Activated CD4-positive, alpha-beta T cell treated with anti-CD3 and anti-CD28 coated beads, Interleukin-2, amount 10 ng/mL, durations not matched to agents 24 days and 14 days (primary cell): ENCODE results near the gene PCNA. TPM values are rescaled to one million over a fixed set of nuclear protein-coding genes. Genes with fewer than 3 reads are reported as not detected.
A peak's percentile ranks its signal among the peaks of the same experiment; 100 is the strongest.

Experiments
- DNase-seq: peaks from one replicate; pipeline ENCODE4 v3.0.0; 2022
- H3K27ac Mint-ChIP-seq: one replicate; pipeline ENCODE4 v1.8.0; 2022; ENCODE audit warnings: mild to moderate bottlenecking, mixed read lengths
- H3K27me3 Mint-ChIP-seq: one replicate; pipeline ENCODE4 v1.8.0; 2022; ENCODE audit warnings: mixed read lengths
- H3K36me3 Mint-ChIP-seq: one replicate; pipeline ENCODE4 v1.8.0; 2022; ENCODE audit warnings: low read depth, mild to moderate bottlenecking, mixed read lengths
- H3K4me1 Mint-ChIP-seq: one replicate; pipeline ENCODE4 v1.8.0; 2021; ENCODE audit warnings: mixed read lengths
- H3K4me3 Mint-ChIP-seq: one replicate; pipeline ENCODE4 v1.8.0; 2022; ENCODE audit warnings: mild to moderate bottlenecking, moderate library complexity, mixed read lengths
- H3K9me3 Mint-ChIP-seq: one replicate; pipeline ENCODE4 v1.8.0; 2021; ENCODE audit warnings: mixed read lengths
- intact Hi-C: fragments of 100-400 bp; cut with micrococcal nuclease; formaldehyde crosslinking; loops from one replicate; pipeline ENCODE4 v1.15.1; 2023
- total RNA-seq: library from RNA; stranded (reverse); gene quantifications from 2 replicates; pipeline ENCODE4 v1.2.3, GENCODE V29; 2022

PCNA gene
- total RNA-seq: 532 TPM in 2 replicates

- intact Hi-C loops: loop anchor here (1.0 to 10.0 kb wide), 3 partner anchors 8 to 725 kb away; partner anchors contain the start of gene CDS2
- DNase-seq: peak; percentile 99
- Mint-ChIP-seq H3K4me1 (peaks cover 54% of the 10 kb centered on the region), H3K9me3 (no peaks in the 10 kb centered on the region), H3K27ac (peak within 1 kb of the TSS; percentile 98), H3K4me3 (peak within 1 kb of the TSS; percentile 96), H3K27me3 (no peaks in the 10 kb centered on the region), H3K36me3 (peaks cover 48% of the 10 kb centered on the region)
These were observed at the start of gene PCNA for GRCh38 chr20:5119435-5120184. Gene PCNA, minus strand, starts transcription at chr20:5119958. Its CDS starts 160 bp downstream, at chr20:5119798.

DNA sequence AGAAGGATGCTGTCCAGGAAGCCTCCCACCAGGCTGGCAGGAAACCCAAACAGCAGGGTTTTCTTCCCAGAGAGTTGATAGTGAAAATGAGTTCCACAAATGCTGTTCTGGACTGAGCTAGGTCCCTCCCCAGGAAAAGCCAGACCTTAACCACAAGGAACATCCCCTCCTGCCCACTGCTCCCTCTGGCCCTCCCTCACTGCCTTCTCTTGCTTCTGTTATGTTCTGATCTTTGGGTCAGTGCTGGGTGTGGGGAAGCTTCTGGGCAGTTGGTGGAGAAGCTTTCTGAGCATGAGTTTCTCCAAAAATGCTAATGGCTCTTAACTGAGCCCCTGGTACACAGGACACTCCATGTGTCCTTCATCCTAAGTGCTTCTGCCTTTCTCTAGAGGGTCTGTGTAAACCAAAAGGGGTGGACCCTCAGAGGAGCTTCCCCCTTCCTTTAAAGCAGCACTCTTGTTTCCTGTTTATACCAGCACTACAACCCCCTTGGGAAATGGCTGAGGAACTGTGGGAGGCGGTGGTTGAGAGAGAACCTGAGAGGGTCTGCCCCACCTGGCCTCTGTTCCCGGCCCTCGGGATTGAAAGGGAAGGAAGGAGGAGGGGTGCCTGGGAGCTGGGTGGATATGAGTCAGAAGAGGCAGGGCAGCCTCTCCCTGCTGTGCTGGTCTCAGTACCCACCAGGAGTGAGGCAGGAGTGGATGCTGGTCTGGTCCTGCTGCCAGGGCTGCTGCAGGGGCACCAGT is 49.1 kb upstream of the PCNA start:
- Mint-ChIP-seq H3K27me3 (no peaks in the 10 kb centered on the region), H3K4me1 (peaks cover 46% of the 10 kb centered on the region), H3K4me3 (peak overlapping the region; percentile 41), H3K36me3 (peaks cover 6% of the 10 kb centered on the region), H3K27ac (peak overlapping the region; percentile 80), H3K9me3 (no peaks in the 10 kb centered on the region)
- intact Hi-C loops: no loop called here
- DNase-seq: no peak

DNA sequence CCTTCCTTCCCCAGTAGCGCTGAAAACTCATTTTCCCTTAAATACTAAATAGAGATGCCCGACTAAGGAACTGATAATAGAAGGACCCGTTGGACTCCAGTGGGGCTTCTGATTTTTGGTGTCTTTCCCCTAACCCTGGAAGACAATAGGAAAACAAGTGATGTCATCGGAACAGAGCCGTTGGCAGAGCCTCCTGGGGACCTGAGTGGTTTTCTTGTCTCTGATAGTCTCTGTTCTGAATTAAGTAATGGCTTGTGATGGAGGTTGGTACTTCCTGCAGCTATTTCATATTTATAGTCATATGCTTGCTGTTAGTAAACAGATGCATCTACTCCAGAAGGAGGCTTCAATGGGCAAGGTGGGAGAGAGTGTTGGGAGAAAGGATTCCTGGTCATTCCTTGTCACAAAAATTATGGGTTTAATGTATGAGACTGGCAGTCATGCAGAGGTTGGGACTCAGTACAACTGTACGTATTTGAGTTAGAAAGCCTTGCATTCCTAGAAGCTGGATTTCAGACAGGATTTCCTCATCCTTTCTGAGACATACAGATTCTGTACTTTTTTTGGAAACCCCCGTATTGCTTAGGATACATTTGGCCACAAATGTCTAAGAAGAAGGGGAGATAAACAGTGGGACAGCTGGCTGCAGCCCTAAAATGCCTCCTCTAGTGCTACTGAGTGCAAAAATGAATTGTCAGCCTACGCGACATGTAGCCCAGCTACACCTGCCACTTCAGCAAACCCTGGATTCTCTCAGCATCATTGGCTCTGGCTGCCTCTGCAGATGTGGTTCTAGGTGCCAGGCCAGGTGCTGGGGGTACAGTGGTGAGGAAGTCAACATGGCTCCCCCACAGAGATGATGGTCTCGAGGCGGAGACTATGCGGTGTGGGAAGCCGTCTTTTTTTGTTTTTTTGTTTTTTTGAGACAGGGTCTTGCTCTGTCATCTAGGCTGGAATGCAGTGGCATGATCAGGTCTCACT is 45.2 kb upstream of the PCNA start:
- H3K4me3 Mint-ChIP-seq: no peak overlapping the region
- no peak for DNase-seq
- no peaks in the 10 kb centered on the region for H3K9me3 Mint-ChIP-seq
- H3K27ac Mint-ChIP-seq: no peak overlapping the region
- intact Hi-C loops: no loop called here
- H3K36me3 Mint-ChIP-seq: peaks cover 4% of the 10 kb centered on the region
- H3K4me1 Mint-ChIP-seq: peaks cover 49% of the 10 kb centered on the region
- no peaks in the 10 kb centered on the region for H3K27me3 Mint-ChIP-seq

- no peaks in the 10 kb centered on the region for H3K9me3 Mint-ChIP-seq
- no peaks in the 10 kb centered on the region for H3K27me3 Mint-ChIP-seq
- DNase-seq: no peak
- H3K27ac Mint-ChIP-seq: no peak overlapping the region
- no peak overlapping the region for H3K4me3 Mint-ChIP-seq
- H3K4me1 Mint-ChIP-seq: peaks cover 31% of the 10 kb centered on the region
- H3K36me3 Mint-ChIP-seq: peaks cover 4% of the 10 kb centered on the region
- intact Hi-C loops: no loop called here
These were observed 41.9 kb upstream of the PCNA start for GRCh38 chr20:5161536-5162164.

DNA sequence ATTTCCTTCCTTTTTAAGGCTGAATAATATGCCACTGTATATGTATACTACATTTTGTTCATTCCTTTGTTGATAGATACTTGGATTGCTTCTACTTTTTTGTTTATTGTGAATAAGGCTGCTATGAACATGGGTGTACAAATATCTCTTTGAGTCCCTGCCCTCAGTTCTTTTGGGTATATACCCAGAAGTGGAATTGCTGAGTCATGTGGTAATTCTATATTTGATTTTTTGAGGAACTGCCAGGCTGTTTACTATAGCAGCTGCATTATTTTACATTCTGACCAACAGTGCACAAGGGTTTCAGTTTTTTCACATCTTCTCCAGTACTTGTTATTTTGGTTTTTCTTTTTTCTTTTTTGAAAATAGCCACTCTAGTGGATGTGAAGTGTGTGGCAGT is 41.1 kb upstream of the PCNA start:
- no peak for DNase-seq
- H3K36me3 Mint-ChIP-seq: peaks cover 9% of the 10 kb centered on the region
- no peak overlapping the region for H3K4me3 Mint-ChIP-seq
- no peaks in the 10 kb centered on the region for H3K9me3 Mint-ChIP-seq
- H3K4me1 Mint-ChIP-seq: peaks cover 29% of the 10 kb centered on the region
- intact Hi-C loops: no loop called here
- H3K27ac Mint-ChIP-seq: no peak overlapping the region
- no peaks in the 10 kb centered on the region for H3K27me3 Mint-ChIP-seq

- no peaks in the 10 kb centered on the region for H3K9me3 Mint-ChIP-seq
- peaks cover 31% of the 10 kb centered on the region for H3K4me1 Mint-ChIP-seq
- H3K27ac Mint-ChIP-seq: no peak overlapping the region
- H3K27me3 Mint-ChIP-seq: no peaks in the 10 kb centered on the region
- intact Hi-C loops: no loop called here
- H3K36me3 Mint-ChIP-seq: peaks cover 9% of the 10 kb centered on the region
- no peak for DNase-seq
- no peak overlapping the region for H3K4me3 Mint-ChIP-seq
These were observed 40.2 kb upstream of the PCNA start for GRCh38 chr20:5159928-5160327.

DNA sequence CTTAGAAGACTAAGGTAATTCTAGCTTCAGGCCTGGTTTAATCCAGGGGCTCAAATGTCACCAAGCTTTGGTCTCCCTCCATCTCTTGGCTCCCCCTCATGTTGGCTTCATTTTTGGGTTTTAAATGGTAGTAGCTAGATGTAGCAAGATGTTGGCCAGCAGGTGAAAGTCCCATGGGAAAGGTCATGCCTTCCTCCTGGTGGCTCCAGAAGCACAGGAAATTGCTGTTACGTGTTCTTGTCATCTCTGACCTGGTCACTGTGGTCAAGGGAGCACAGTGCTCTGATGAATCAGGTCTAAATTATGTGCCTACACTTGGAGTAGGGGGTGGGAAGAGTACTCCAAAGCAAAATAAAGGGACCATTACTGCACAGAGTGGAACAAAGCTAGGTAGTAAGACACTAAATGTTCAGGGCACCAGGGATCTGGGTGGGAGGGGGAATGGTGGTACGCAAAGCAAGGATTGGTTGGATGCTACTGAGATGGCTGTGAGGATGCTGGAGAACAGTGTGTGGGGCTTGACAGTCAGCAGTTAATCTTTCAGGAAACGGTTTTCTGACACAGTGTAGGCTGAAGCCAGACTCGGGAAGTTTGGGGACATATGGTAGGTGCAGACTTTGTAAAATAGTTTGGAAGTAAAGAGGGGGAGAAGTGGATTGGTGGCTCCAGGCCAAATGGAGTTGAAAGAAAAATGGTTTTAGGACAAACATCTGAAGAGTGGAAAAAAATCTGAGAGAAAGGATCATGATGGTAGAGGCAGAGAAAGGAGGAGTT is 37.1 kb upstream of the PCNA start:
- Mint-ChIP-seq H3K4me1 (peaks cover 41% of the 10 kb centered on the region), H3K9me3 (no peaks in the 10 kb centered on the region), H3K27me3 (no peaks in the 10 kb centered on the region), H3K4me3 (no peak overlapping the region), H3K27ac (no peak overlapping the region), H3K36me3 (peaks cover 7% of the 10 kb centered on the region)
- intact Hi-C loops: no loop called here
- DNase-seq: no peak

DNA sequence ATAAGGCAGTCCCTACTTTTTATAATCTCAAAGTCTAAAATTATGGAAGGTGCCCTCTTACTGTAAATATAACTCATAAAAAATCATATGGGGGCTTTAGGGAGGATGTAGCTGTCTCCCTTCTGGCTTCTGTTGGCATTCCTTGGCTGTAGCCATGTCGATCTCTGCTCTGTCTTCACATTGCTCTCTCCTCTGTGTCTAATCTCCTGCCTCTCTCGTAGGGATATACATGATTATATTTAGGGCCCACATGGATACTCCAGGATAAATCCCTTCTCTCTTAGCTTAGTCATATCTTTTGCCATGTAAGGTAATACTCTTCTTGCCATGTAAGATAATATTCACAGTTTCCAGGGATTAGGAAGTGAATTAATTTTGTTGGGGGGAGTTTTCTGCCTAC is 35.6 kb upstream of the PCNA start:
- DNase-seq: no peak
- no peak overlapping the region for H3K4me3 Mint-ChIP-seq
- intact Hi-C loops: no loop called here
- peaks cover 5% of the 10 kb centered on the region for H3K36me3 Mint-ChIP-seq
- peaks cover 41% of the 10 kb centered on the region for H3K4me1 Mint-ChIP-seq
- H3K27ac Mint-ChIP-seq: no peak overlapping the region
- H3K27me3 Mint-ChIP-seq: no peaks in the 10 kb centered on the region
- no peaks in the 10 kb centered on the region for H3K9me3 Mint-ChIP-seq

- Mint-ChIP-seq H3K9me3 (no peaks in the 10 kb centered on the region), H3K36me3 (peaks cover 5% of the 10 kb centered on the region), H3K27ac (peak overlapping the region; percentile 27), H3K4me1 (peaks cover 41% of the 10 kb centered on the region), H3K27me3 (no peaks in the 10 kb centered on the region), H3K4me3 (no peak overlapping the region)
- DNase-seq: no peak
- intact Hi-C loops: no loop called here
These were observed 34.8 kb upstream of the PCNA start for GRCh38 chr20:5154543-5154925.

DNA sequence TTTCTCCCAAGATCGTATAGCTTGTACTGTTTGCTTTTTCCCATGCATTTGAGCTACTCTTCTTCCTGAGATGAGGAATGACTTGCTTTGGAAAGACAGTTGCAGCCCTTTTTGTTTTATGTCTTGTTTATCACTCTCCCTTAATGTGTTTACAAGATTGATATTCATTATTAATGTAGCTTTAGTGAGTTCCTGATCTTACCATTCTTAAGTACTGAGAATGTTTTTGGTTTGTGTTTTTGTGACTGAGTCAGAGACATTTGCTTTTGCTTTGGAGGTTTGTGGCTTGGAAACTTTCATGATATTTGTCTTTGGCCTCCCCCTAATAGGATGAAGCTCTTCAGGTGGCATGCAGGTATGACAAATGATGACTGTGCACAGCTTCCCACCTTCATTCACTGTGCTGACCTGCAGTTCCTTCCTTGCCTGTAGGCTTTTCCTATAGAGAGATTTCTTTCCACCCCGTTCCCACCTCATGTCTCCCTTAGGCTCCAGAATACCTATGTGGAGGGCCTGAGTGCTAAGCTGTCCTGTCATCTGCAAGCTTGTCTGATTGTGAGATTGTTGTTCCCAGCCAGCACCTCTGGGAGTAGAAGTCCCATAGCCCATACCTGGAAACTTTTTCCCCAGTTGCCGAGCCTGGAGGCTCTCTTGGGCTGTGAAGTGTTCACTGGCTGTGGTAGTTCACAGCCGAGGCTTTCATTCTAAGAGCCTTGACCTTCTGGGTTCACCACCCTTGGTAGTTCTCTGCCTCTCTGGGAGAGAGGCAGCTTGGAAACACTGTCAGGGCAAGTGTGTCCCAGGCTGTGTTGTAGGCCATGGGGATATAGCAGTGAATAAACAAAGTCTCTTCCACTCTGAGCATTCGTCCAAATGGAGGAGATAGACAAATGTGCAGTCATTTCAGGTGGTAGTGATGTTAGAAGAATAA is 34.1 kb upstream of the PCNA start:
- H3K4me1 Mint-ChIP-seq: peaks cover 41% of the 10 kb centered on the region
- H3K36me3 Mint-ChIP-seq: peaks cover 5% of the 10 kb centered on the region
- no peaks in the 10 kb centered on the region for H3K27me3 Mint-ChIP-seq
- intact Hi-C loops: no loop called here
- no peak overlapping the region for H3K4me3 Mint-ChIP-seq
- DNase-seq: no peak
- H3K9me3 Mint-ChIP-seq: no peaks in the 10 kb centered on the region
- peak overlapping the region; percentile 18 for H3K27ac Mint-ChIP-seq

DNA sequence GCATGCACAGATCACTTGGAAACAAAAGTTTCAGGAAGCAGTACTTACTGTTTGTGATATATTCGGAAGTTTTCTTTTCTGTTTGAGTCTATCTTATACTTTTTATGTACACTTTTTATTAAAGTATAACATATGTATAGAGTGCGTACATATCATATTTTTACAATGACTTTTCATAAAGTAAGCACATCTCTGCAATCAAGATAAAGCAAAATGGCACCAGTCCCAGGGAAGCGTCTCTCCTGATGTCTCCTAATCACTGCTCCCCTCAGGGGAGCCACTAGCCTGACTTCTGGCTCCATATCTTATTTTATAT is 33.4 kb upstream of the PCNA start:
- DNase-seq: no peak
- H3K4me3 Mint-ChIP-seq: no peak overlapping the region
- H3K27me3 Mint-ChIP-seq: no peaks in the 10 kb centered on the region
- intact Hi-C loops: no loop called here
- peaks cover 42% of the 10 kb centered on the region for H3K4me1 Mint-ChIP-seq
- no peak overlapping the region for H3K27ac Mint-ChIP-seq
- peaks cover 5% of the 10 kb centered on the region for H3K36me3 Mint-ChIP-seq
- H3K9me3 Mint-ChIP-seq: no peaks in the 10 kb centered on the region
